ENCODE data around the gene ITGAX. TPM values are rescaled to one million over a fixed set of nuclear protein-coding genes. Genes with fewer than 3 reads are reported as not detected.

ITGAX gene
- total RNA-seq, 1 experiment from 2014 or later: not detected

DNA sequence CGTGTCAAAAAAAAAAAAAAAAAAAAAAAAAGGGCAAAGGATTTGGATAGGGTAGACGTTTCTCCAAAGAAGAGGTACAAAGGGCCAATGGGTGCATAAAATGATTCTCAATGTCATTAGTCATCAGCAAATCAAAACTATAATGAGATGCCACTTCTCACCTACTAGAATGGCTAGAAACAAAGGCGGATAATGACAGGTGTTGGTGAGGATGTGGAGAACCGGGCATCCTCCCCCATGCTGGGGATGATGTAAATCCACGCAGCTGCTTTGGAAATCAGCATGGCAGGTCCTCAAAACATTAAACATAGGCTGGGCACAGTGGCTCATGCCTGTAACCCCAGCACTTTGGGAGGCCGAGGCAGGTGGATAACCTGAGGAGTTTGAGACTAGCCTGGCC, 9.4 kb downstream of the ITGAX start:
- H3K27me3 ChIP-seq (ENCODE audit: low read length): no peaks in the 10 kb centered on the region
- no peak for DNase-seq
- H3K4me1 ChIP-seq (ENCODE audit: insufficient read depth, low read length): no peaks in the 10 kb centered on the region
- H3K36me3 ChIP-seq (ENCODE audit: low read depth, low read length): no peaks in the 10 kb centered on the region
- TF ChIP-seq, protein P1, sequence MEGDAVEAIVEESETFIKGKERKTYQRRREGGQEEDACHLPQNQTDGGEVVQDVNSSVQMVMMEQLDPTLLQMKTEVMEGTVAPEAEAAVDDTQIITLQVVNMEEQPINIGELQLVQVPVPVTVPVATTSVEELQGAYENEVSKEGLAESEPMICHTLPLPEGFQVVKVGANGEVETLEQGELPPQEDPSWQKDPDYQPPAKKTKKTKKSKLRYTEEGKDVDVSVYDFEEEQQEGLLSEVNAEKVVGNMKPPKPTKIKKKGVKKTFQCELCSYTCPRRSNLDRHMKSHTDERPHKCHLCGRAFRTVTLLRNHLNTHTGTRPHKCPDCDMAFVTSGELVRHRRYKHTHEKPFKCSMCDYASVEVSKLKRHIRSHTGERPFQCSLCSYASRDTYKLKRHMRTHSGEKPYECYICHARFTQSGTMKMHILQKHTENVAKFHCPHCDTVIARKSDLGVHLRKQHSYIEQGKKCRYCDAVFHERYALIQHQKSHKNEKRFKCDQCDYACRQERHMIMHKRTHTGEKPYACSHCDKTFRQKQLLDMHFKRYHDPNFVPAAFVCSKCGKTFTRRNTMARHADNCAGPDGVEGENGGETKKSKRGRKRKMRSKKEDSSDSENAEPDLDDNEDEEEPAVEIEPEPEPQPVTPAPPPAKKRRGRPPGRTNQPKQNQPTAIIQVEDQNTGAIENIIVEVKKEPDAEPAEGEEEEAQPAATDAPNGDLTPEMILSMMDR (conservative IDR thresholded peaks at IDR 0.05; ENCODE audit: low read depth, low read length): no peak
- no peak for TF ChIP-seq EZH2phosphoT487 (IDR thresholded peaks at IDR 0.05; ENCODE audit: borderline replicate concordance, low read length)
- TF ChIP-seq EZH2 (IDR thresholded peaks at IDR 0.05; ENCODE audit: low read length, unreplicated experiment): no peak
- H3K4me3 ChIP-seq (ENCODE audit: low read length): no peak overlapping the region
- POLR2A ChIA-PET (ENCODE audit: unreplicated experiment): no interaction called here
- no peak overlapping the region for H2AFZ ChIP-seq (ENCODE audit: low read length)
- H3F3A ChIP-seq (ENCODE audit: low read length, unreplicated experiment): no peaks in the 10 kb centered on the region
- no TSS peak for BruUV-seq (replicated peaks)
- intact Hi-C loops (cut with micrococcal nuclease): no loop called here
- no peak for ATAC-seq
- CTCF ChIA-PET: no interaction called here
- H3K9ac ChIP-seq (ENCODE audit: low read length): no peak overlapping the region
- H3K9me3 ChIP-seq (ENCODE audit: low read length): no peaks in the 10 kb centered on the region
- H3K27ac ChIP-seq (ENCODE audit: low read length): no peak overlapping the region
- H3K4me2 ChIP-seq (ENCODE audit: low read length): no peak overlapping the region
- H4K20me1 ChIP-seq (ENCODE audit: low read length): no peaks in the 10 kb centered on the region
- H3K9me2 ChIP-seq (replicated peaks; ENCODE audit: low read length): no peaks in the 10 kb centered on the region
- no peaks in the 10 kb centered on the region for H3K79me2 ChIP-seq (ENCODE audit: low read length)

DNA sequence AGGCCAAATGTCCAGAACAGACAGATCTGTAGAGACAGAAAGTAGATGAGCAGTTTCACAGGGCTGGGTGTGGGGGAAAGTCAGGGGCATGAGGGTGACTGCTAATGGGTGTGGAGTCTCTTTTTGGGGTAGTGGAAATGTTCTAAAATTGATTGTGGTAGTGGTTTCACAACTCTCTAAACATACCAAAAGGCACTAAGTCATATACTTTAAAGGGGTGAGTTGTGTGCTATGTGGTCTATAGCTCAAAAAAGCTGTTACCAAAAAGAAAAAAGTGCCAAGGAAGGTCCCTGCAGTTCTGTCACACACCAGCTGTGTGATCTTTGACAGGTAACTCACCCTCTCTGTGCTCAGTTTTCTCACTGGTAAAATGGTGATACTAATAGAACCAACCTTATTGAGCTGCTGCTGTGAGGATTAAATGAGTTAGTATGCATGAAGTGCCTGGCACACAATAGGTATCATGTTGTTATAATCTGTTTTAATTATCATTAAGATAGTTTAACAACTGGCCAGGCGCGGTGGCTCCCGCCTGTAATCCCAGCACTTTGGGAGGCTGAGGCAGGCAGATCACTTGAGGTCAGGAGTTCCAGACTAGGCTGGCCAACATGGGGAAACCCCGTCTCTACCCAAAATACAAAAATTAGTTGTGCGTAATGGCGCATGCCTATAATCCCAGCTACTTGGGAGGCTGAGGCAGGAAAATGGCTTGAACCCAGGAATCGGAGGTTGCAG, 10.3 kb downstream of the ITGAX start:
- no peaks in the 10 kb centered on the region for H3F3A ChIP-seq (ENCODE audit: low read length, unreplicated experiment)
- H4K20me1 ChIP-seq (ENCODE audit: low read length): no peaks in the 10 kb centered on the region
- ATAC-seq (no peak), DNase-seq (no peak)
- H3K79me2 ChIP-seq (ENCODE audit: low read length): no peaks in the 10 kb centered on the region
- H3K4me1 ChIP-seq (ENCODE audit: insufficient read depth, low read length): no peaks in the 10 kb centered on the region
- H3K36me3 ChIP-seq (ENCODE audit: low read depth, low read length): no peaks in the 10 kb centered on the region
- POLR2A ChIA-PET (ENCODE audit: unreplicated experiment): no interaction called here
- H2AFZ ChIP-seq (ENCODE audit: low read length): no peak overlapping the region
- TF ChIP-seq EZH2 (IDR thresholded peaks at IDR 0.05; ENCODE audit: low read length, unreplicated experiment) (no peak), EZH2phosphoT487 (IDR thresholded peaks at IDR 0.05; ENCODE audit: borderline replicate concordance, low read length) (no peak)
- TF ChIP-seq, protein P1 (conservative IDR thresholded peaks at IDR 0.05; ENCODE audit: low read depth, low read length): no peak
- no peaks in the 10 kb centered on the region for H3K9me3 ChIP-seq (ENCODE audit: low read length)
- H3K4me2 ChIP-seq (ENCODE audit: low read length): no peak overlapping the region
- CTCF ChIA-PET: no interaction called here
- intact Hi-C loops (cut with micrococcal nuclease): no loop called here
- no peak overlapping the region for H3K27ac ChIP-seq (ENCODE audit: low read length)
- no TSS peak for BruUV-seq (replicated peaks)
- no peaks in the 10 kb centered on the region for H3K27me3 ChIP-seq (ENCODE audit: low read length)
- no peaks in the 10 kb centered on the region for H3K9me2 ChIP-seq (replicated peaks; ENCODE audit: low read length)
- H3K9ac ChIP-seq (ENCODE audit: low read length): no peak overlapping the region
- no peak overlapping the region for H3K4me3 ChIP-seq (ENCODE audit: low read length)

DNA sequence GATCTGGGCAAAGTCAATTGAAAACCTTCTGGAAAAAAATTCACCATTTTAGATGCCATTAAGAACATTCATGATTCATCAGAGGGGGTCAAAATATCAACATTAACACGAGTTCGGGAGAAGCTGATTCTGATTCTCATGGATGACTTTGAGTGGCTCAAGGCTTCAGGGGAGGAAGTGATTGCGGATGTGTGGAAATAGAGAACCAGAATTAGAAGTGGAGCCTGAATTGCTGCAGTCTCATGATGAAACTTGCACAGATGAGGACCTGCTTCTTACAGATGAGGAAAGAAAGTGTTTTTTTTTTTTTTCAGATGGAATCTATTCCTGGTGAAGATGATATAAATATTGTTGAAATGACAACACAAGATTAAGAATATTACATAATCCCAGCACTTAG, 12.9 kb downstream of the ITGAX start:
- Histone ChIP-seq H3K4me1 (ENCODE audit: insufficient read depth, low read length) (no peaks in the 10 kb centered on the region), H3K36me3 (ENCODE audit: low read depth, low read length) (no peaks in the 10 kb centered on the region), H3K79me2 (ENCODE audit: low read length) (no peaks in the 10 kb centered on the region), H3K4me2 (ENCODE audit: low read length) (no peak overlapping the region), H3K27ac (ENCODE audit: low read length) (no peak overlapping the region), H3K9me3 (ENCODE audit: low read length) (no peaks in the 10 kb centered on the region), H3K9me2 (replicated peaks; ENCODE audit: low read length) (no peaks in the 10 kb centered on the region), H3K4me3 (ENCODE audit: low read length) (no peak overlapping the region), H4K20me1 (ENCODE audit: low read length) (no peaks in the 10 kb centered on the region), H3F3A (ENCODE audit: low read length, unreplicated experiment) (no peaks in the 10 kb centered on the region), H2AFZ (ENCODE audit: low read length) (no peak overlapping the region), H3K27me3 (ENCODE audit: low read length) (no peaks in the 10 kb centered on the region), H3K9ac (ENCODE audit: low read length) (no peak overlapping the region)
- BruUV-seq (replicated peaks): no TSS peak
- ChIA-PET CTCF (no interaction called here), POLR2A (ENCODE audit: unreplicated experiment) (no interaction called here)
- DNase-seq (no peak), ATAC-seq (no peak)
- intact Hi-C loops (cut with micrococcal nuclease): no loop called here
- TF ChIP-seq EZH2phosphoT487 (IDR thresholded peaks at IDR 0.05; ENCODE audit: borderline replicate concordance, low read length): no peak
- TF ChIP-seq EZH2 (IDR thresholded peaks at IDR 0.05; ENCODE audit: low read length, unreplicated experiment): no peak
- TF ChIP-seq, protein P1 (conservative IDR thresholded peaks at IDR 0.05; ENCODE audit: low read depth, low read length): no peak
